GM12892 (cell line): Measurements from ENCODE around the gene CBY3. TPM values are rescaled to one million over a fixed set of nuclear protein-coding genes. Genes with fewer than 3 reads are reported as not detected.

ENCODE experiments used
- DNase-seq: peaks from one replicate; pipeline ENCODE4 v3.0.0; 2011; ENCODE audit not compliant: insufficient read length
- FAIRE-seq: peaks from 2 replicates; lab custom pipeline; 2011; peaks lifted over from hg19 to GRCh38; lab: Jason Lieb, UNC
- POLR2A ChIP-seq: IDR thresholded peaks from 2 replicates; pipeline ENCODE4 v1.6.1; 2011; ENCODE audit warnings: low read depth, low read length, control low read depth
- POLR2AphosphoS5 ChIP-seq: IDR thresholded peaks from 2 replicates; pipeline ENCODE4 v1.6.1; 2011; ENCODE audit warnings: low read depth, low read length, control low read depth
- TAF1 ChIP-seq: IDR thresholded peaks from 2 replicates; pipeline ENCODE4 v1.6.1; 2011; ENCODE audit warnings: low read depth, mild to moderate bottlenecking, control low read depth, low read length, borderline replicate concordance
- polyA plus RNA-seq: library from polyadenylated mRNA; unstranded; fragments of >200 nt; gene quantifications from one replicate; pipeline ENCODE4 v1.2.1, GENCODE V29; 2012; ENCODE audit warnings: missing spikeins, inconsistent platforms; ENCODE audit not compliant: missing spikeins

The CBY3 gene
- not detected for polyA plus RNA-seq

GRCh38 chr5:179680780-179681401 lies at the start of gene CBY3:
CBY3 (minus strand) TSS chr5:179681034; CDS start chr5:179680918, 116 bp downstream.
- no peak for FAIRE-seq
- DNase-seq = no peak
- TF ChIP-seq TAF1 = no peak
- TF ChIP-seq POLR2AphosphoS5 = no peak
- no peak for TF ChIP-seq POLR2A

GRCh38 chr5:179730356-179730755 lies 49.5 kb upstream of the CBY3 start:
- no peak for FAIRE-seq
- no peak for TF ChIP-seq POLR2AphosphoS5
- TF ChIP-seq TAF1 = no peak
- no peak for TF ChIP-seq POLR2A

GRCh38 chr5:179729727-179730126 lies 48.9 kb upstream of the CBY3 start:
- no peak for DNase-seq

More at GRCh38 chr5:179730356-179730755, 49.5 kb upstream of the CBY3 start:
- no peak for DNase-seq

GRCh38 chr5:179729303-179729702 lies 48.5 kb upstream of the CBY3 start:
- FAIRE-seq = no peak
- DNase-seq = no peak
- TF ChIP-seq POLR2AphosphoS5 (no peak), POLR2A (no peak), TAF1 (no peak)

More at GRCh38 chr5:179729727-179730126, 48.9 kb upstream of the CBY3 start:
- FAIRE-seq = no peak
- TF ChIP-seq TAF1 = no peak
- no peak for TF ChIP-seq POLR2AphosphoS5
- TF ChIP-seq POLR2A = no peak

- TF ChIP-seq TAF1 = no peak
- TF ChIP-seq POLR2AphosphoS5 = no peak
- no peak for TF ChIP-seq POLR2A
- FAIRE-seq (no peak), DNase-seq (no peak)
These were observed 46.3 kb upstream of the CBY3 start for GRCh38 chr5:179727106-179727505.

- FAIRE-seq (no peak), DNase-seq (no peak)
- TF ChIP-seq POLR2A = no peak
- no peak for TF ChIP-seq POLR2AphosphoS5
- TF ChIP-seq TAF1 = no peak
These were observed 43.3 kb upstream of the CBY3 start for GRCh38 chr5:179724163-179724562.

GRCh38 chr5:179720222-179720621 lies 39.4 kb upstream of the CBY3 start:
- no peak for DNase-seq
- TF ChIP-seq TAF1 = no peak
- no peak for TF ChIP-seq POLR2AphosphoS5
- no peak for TF ChIP-seq POLR2A
- no peak for FAIRE-seq

GRCh38 chr5:179716286-179716685 lies 35.5 kb upstream of the CBY3 start:
- no peak for FAIRE-seq
- no peak for DNase-seq
- TF ChIP-seq POLR2AphosphoS5 (no peak), TAF1 (no peak), POLR2A (no peak)

GRCh38 chr5:179700401-179700918 lies 19.6 kb upstream of the CBY3 start:
- DNase-seq = no peak

GRCh38 chr5:179699616-179700237 lies 18.9 kb upstream of the CBY3 start:
- FAIRE-seq = peak; percentile 38
- DNase-seq = no peak
- TF ChIP-seq TAF1 (no peak), POLR2A (peak; percentile 86), POLR2AphosphoS5 (peak; percentile 92)

More at GRCh38 chr5:179700401-179700918, 19.6 kb upstream of the CBY3 start:
- FAIRE-seq = no peak
- TF ChIP-seq POLR2AphosphoS5 = no peak
- TF ChIP-seq TAF1 = no peak
- TF ChIP-seq POLR2A = peak; percentile 17

GRCh38 chr5:179698935-179699615 lies 18.2 kb upstream of the CBY3 start, which contains the start of gene CANX:
CANX (plus strand) TSS chr5:179698967; CDS start chr5:179705682, 6,715 bp downstream.
- FAIRE-seq (no peak), DNase-seq (no peak)
- peak; percentile 91 for TF ChIP-seq TAF1
- no peak; the same call in 1 of the 2 replicates for TF ChIP-seq POLR2AphosphoS5
- peak; percentile 65 for TF ChIP-seq POLR2A
